GM10248 (cell line): ENCODE data around the gene ETNPPL.
"Not testable (repeated sequence)": the region's sequence is repeated elsewhere in the genome, so short reads cannot be mapped to it uniquely, and the experiment has no call there.

ENCODE experiments used
- CTCF ChIA-PET: fragments of 300-600 bp; sonication (Branson Sonifier 250); formaldehyde crosslinking; extraction: SDS; loops from one replicate; lab custom pipeline; 2021; ENCODE audit warnings: antibody characterized with exemption; lab: Yijun Ruan, JAX
- POLR2A ChIA-PET: fragments of 350-650 bp; sonication (Branson Sonifier 250); formaldehyde crosslinking; extraction: SDS; loops from one replicate; lab custom pipeline; 2020; ENCODE audit warnings: antibody characterized with exemption; lab: Yijun Ruan, JAX
- DNase-seq: peaks from one replicate; pipeline ENCODE4 v3.0.0; 2012; ENCODE audit errors: extremely low spot score
- TF ChIP-seq, protein P1 (sequence below): IDR thresholded peaks from 2 replicates; pipeline ENCODE4 v1.5.1; 2012; ENCODE audit warnings: mild to moderate bottlenecking, low read depth; ENCODE audit errors: extremely low read depth, missing control alignments, control extremely low read depth

The ETNPPL gene

DNA sequence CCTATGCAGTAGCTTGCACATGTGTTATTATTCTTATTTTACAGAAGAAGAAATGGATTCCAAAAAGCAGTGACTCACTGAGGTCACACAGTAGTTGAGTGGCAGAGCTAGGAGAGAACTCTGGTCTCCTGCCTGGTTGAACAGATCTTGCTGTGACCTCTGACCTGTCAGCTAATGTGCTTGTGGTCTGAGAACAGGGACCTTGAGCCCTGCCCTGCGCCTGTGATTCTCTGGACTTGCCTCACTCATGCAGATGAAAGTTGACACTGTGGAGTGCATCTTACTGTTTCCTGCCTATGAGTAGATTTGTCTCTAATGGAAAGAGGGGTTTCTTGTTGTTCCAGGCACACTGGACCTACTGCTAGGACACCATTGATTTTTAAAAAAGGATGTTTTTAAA is 32.3 kb downstream of the ETNPPL start:
- no peak for DNase-seq
- ChIA-PET CTCF (no interaction called here), POLR2A (no interaction called here)
- TF ChIP-seq, protein P1, sequence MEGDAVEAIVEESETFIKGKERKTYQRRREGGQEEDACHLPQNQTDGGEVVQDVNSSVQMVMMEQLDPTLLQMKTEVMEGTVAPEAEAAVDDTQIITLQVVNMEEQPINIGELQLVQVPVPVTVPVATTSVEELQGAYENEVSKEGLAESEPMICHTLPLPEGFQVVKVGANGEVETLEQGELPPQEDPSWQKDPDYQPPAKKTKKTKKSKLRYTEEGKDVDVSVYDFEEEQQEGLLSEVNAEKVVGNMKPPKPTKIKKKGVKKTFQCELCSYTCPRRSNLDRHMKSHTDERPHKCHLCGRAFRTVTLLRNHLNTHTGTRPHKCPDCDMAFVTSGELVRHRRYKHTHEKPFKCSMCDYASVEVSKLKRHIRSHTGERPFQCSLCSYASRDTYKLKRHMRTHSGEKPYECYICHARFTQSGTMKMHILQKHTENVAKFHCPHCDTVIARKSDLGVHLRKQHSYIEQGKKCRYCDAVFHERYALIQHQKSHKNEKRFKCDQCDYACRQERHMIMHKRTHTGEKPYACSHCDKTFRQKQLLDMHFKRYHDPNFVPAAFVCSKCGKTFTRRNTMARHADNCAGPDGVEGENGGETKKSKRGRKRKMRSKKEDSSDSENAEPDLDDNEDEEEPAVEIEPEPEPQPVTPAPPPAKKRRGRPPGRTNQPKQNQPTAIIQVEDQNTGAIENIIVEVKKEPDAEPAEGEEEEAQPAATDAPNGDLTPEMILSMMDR = no peak

DNA sequence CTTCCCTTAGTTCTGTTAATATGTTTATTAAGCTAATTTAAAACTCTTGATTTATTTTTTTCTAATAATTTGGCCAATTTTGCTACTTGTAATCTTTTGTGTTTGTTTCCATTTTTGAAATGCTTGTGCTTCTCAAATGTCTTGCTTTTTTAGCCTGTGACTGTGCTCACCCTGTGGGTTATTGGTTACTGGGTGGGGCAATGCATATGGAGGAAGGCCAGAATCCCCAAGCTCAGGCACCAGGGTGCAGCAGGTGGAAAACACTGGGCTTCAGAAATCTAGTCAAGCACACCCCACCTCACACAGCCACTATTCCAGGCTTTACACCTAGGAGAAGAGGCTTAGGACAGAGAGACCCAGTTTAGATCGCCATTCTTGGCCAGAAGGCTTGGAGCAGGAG is 33.1 kb downstream of the ETNPPL start:
- DNase-seq = no peak
- POLR2A ChIA-PET = no interaction called here
- CTCF ChIA-PET = no interaction called here
- TF ChIP-seq, protein P1 = no peak

DNA sequence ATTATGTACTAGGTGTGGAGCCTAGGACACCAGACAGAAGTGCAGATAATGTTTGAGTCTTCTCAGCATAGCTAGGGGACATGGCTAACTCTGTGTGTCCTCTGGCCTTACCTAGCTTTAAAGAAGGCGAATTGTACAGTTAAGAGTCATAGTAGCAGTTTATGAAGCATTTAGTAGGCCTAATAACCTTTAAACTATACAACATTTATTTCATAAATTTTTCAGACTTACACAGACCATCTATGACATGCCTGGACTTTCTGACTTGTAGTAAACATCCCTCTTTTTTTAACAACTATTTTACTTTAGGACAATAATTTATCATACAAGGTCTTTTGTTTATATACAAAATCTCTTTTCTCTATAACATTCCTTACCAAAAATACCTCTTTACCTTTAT is 37.4 kb downstream of the ETNPPL start:
- POLR2A ChIA-PET = no interaction called here
- no peak for DNase-seq
- CTCF ChIA-PET = no interaction called here
- TF ChIP-seq, protein P1 = no peak

DNA sequence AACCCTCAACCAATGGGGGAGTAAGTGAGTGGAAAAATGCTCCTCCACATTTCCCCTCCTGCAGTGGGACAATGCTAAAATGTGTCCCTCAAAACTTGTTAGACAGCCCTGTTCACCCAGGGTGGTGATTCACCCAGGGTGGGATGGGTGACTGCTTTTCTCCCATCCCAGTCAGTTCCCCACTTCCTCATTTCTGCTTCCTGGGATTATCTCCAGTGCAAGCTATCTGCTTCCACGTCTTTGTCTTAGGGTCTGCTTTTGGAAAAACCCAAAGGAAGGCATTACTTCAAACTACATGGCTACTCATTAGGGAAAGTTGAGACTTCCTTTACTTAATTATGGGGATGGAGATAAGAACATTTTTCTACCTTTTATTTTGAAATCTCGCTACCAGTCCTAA is 45.5 kb downstream of the ETNPPL start:
- ChIA-PET POLR2A (no interaction called here), CTCF (no interaction called here)
- TF ChIP-seq, protein P1 = no peak
- no peak for DNase-seq

DNA sequence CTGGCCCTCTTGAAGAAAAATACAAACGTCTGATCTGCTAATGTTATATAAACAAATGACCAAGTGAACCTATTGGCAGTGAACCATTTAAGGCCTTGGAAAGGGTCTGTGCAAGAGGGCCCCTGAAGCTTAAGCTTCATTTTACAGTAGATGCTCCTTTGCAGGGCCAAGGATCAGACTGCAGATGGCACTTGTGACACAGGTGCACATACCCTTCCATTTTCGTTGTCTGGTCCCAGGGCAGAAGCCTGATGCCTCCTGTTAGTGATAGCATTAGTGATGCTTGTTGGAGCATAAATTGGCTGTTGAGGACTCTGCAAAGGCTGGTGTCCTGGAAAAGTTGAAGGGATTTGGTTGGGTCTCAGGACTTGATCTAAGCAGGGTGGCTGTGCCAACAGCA is 46.5 kb downstream of the ETNPPL start:
- TF ChIP-seq, protein P1 = peak; percentile 2
- POLR2A ChIA-PET = no interaction called here
- no peak for DNase-seq
- CTCF ChIA-PET = no interaction called here

DNA sequence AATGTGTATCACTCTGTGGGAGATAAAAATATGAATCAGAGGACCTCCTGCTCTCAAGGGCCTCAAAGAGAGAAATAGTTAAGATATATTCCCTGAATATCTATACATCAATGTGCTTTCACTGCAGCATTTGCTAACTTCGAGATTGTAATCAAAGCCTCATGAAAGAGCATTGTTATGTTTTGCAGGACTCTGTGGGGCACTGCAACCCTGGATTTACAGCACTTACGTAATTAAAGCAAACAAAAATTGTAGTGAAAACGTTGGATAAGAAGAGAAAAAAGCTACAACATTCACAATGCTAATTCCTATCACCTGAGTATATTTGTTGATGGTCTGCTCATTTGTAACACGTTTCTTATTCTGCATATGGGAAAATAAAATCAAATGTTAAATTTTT is 48.0 kb downstream of the ETNPPL start:
- no peak for DNase-seq
- TF ChIP-seq, protein P1 = no peak
- ChIA-PET POLR2A (no interaction called here), CTCF (no interaction called here)

DNA sequence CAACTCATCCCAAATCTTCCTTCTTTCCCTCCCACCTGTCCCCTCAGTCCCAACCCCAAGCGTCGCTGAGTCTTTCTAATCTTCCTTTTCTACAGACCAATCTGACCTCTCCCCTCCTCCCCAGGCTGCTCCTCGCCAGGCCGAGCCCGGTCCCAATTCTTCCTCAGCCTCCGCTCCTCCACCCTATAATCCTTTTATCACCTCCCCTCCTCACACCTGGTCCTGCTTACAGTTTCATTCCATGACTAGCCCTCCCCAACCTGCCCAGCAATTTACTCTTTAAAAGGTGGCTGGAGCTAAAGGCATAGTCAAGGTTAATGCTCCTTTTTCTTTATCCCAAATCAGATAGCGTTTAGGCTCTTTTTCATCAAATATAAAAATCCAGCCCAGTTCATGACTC is 52.3 kb downstream of the ETNPPL start:
- DNase-seq, POLR2A ChIA-PET, CTCF ChIA-PET: not testable (repeated sequence)
